ENCODE data around the gene TMCC3.

- TF ChIP-seq CTCF (IDR thresholded peaks at IDR 0.05; ENCODE audit: insufficient read depth, low read depth, low read length) (no peak), EZH2 (IDR thresholded peaks at IDR 0.05; ENCODE audit: insufficient read depth, low read length) (no peak)
These were observed 6.0 kb downstream of the TMCC3 start for GRCh38 chr12:94644141-94644979.

Data from astrocyte (in vitro differentiated cells and primary cell).